H9 (cell line): Measurements from ENCODE around the gene KRTAP1-1. TPM values are rescaled to one million over a fixed set of nuclear protein-coding genes. Genes with fewer than 3 reads are reported as not detected.

Experiments used
- DNase-seq: peaks from one replicate; pipeline ENCODE4 v3.0.0-alpha.2; 2017
- H2AFZ ChIP-seq: one replicate; pipeline ENCODE4 v1.6.1; 2013; ENCODE audit warnings: mild to moderate bottlenecking, low read length, control low read depth, moderate library complexity
- H2AK5ac ChIP-seq: 2 replicates; pipeline ENCODE4 v1.6.1; 2013; ENCODE audit warnings: low read length, control low read depth, mixed read lengths; ENCODE audit not compliant: insufficient read length
- H2BK120ac ChIP-seq: one replicate; pipeline ENCODE4 v1.6.1; 2013; ENCODE audit warnings: low read depth, mild to moderate bottlenecking, low read length, control low read depth, inconsistent platforms; ENCODE audit not compliant: poor library complexity, severe bottlenecking
- H2BK12ac ChIP-seq: 2 replicates; pipeline ENCODE4 v1.6.1; 2013; ENCODE audit warnings: low read length, control low read depth, mixed read lengths, low read depth; ENCODE audit not compliant: insufficient read length
- H2BK15ac ChIP-seq: 2 replicates; pipeline ENCODE4 v1.6.1; 2013; ENCODE audit warnings: low read depth, low read length, control low read depth
- H2BK20ac ChIP-seq: one replicate; pipeline ENCODE4 v1.6.1; 2013; ENCODE audit warnings: low read depth, mild to moderate bottlenecking, low read length, control low read depth, inconsistent platforms; ENCODE audit not compliant: poor library complexity, severe bottlenecking
- H2BK5ac ChIP-seq: 2 replicates; pipeline ENCODE4 v1.6.1; 2013; ENCODE audit warnings: low read length, control low read depth, mixed read lengths; ENCODE audit not compliant: insufficient read length
- H3K14ac ChIP-seq: 2 replicates; pipeline ENCODE4 v1.6.1; 2013; ENCODE audit warnings: low read length, control low read depth; ENCODE audit not compliant: insufficient read depth
- H3K18ac ChIP-seq: 2 replicates; pipeline ENCODE4 v1.6.1; 2013; ENCODE audit warnings: low read depth, mild to moderate bottlenecking, mixed read lengths, low read length, control low read depth; ENCODE audit not compliant: insufficient read length
- H3K23ac ChIP-seq: 2 replicates; pipeline ENCODE4 v1.6.1; 2013; ENCODE audit warnings: low read length, control low read depth, mixed read lengths, low read depth; ENCODE audit not compliant: insufficient read length
- H3K23me2 ChIP-seq: 2 replicates; pipeline ENCODE4 v1.6.1; 2013; ENCODE audit warnings: low read depth, mild to moderate bottlenecking, mixed read lengths, low read length, control low read depth; ENCODE audit not compliant: insufficient read length, poor library complexity, severe bottlenecking
- H3K27ac ChIP-seq: 2 replicates; pipeline ENCODE4 v1.5.1; 2013; ENCODE audit warnings: low read length, control low read depth, mixed read lengths, low read depth; ENCODE audit not compliant: insufficient read length
- H3K27me3 ChIP-seq: 2 replicates; pipeline ENCODE4 v1.6.1; 2013; ENCODE audit warnings: low read length, control low read depth, inconsistent platforms; ENCODE audit not compliant: insufficient read depth
- H3K4ac ChIP-seq: 2 replicates; pipeline ENCODE4 v1.6.1; 2013; ENCODE audit warnings: low read depth, mild to moderate bottlenecking, control low read depth, inconsistent platforms, low read length, moderate library complexity
- H3K4me1 ChIP-seq: 2 replicates; pipeline ENCODE4 v1.6.1; 2013; ENCODE audit warnings: low read length, control low read depth, inconsistent platforms; ENCODE audit not compliant: insufficient read depth
- H3K4me2 ChIP-seq: 2 replicates; pipeline ENCODE4 v1.6.1; 2013; ENCODE audit warnings: low read length, control low read depth, mixed read lengths; ENCODE audit not compliant: insufficient read length, insufficient read depth
- H3K56ac ChIP-seq: 2 replicates; pipeline ENCODE4 v1.6.1; 2013; ENCODE audit warnings: low read depth, mild to moderate bottlenecking, mixed read lengths, low read length, control low read depth; ENCODE audit not compliant: insufficient read length
- H3K79me1 ChIP-seq: 2 replicates; pipeline ENCODE4 v1.6.1; 2013; ENCODE audit warnings: low read depth, mild to moderate bottlenecking, moderate library complexity, low read length, control low read depth, inconsistent platforms; ENCODE audit not compliant: insufficient read depth, poor library complexity, severe bottlenecking
- H3K79me2 ChIP-seq: 2 replicates; pipeline ENCODE4 v1.6.1; 2013; ENCODE audit warnings: low read length, control low read depth, inconsistent platforms; ENCODE audit not compliant: insufficient read depth
- H3K9ac ChIP-seq: 2 replicates; pipeline ENCODE4 v1.6.1; 2013; ENCODE audit warnings: low read length, control low read depth, mixed read lengths; ENCODE audit not compliant: insufficient read length; ENCODE audit errors: extremely low read depth
- H3K9me3 ChIP-seq: one replicate; pipeline ENCODE4 v1.6.1; 2013; ENCODE audit warnings: low read depth, low read length, inconsistent platforms; ENCODE audit not compliant: control insufficient read depth
- H3T11ph ChIP-seq: one replicate; pipeline ENCODE4 v1.6.1; 2013; ENCODE audit warnings: mild to moderate bottlenecking, low read length, control low read depth, inconsistent platforms
- H4K20me1 ChIP-seq: one replicate; pipeline ENCODE4 v1.6.1; 2013; ENCODE audit not compliant: control insufficient read depth, insufficient read length, insufficient read depth
- H4K5ac ChIP-seq: 2 replicates; pipeline ENCODE4 v1.6.1; 2013; ENCODE audit warnings: low read depth, mild to moderate bottlenecking, mixed read lengths, low read length, control low read depth; ENCODE audit not compliant: insufficient read length
- H4K8ac ChIP-seq: replicated peaks from 2 replicates; pipeline ENCODE4 v1.6.1; 2013; ENCODE audit warnings: low read length, control low read depth, mixed read lengths, low read depth; ENCODE audit not compliant: insufficient read length
- H4K91ac ChIP-seq: 2 replicates; pipeline ENCODE4 v1.6.1; 2013; ENCODE audit warnings: low read depth, mild to moderate bottlenecking, moderate library complexity, mixed read lengths, low read length, control low read depth; ENCODE audit not compliant: insufficient read length
- H3K27ac Mint-ChIP-seq, 3 experiments: 2 replicates in 2 of 3; 3 replicates in 1 of 3; pipeline ENCODE4 v1.8.0; 2020 to 2021; ENCODE audit warnings: mixed read lengths in 3 of 3, mild to moderate bottlenecking in 1 of 3, moderate library complexity in 1 of 3
- H3K27me3 Mint-ChIP-seq: 2 replicates; pipeline ENCODE4 v1.8.0; 2021; ENCODE audit warnings: low read depth, mild to moderate bottlenecking, moderate library complexity, mixed read lengths
- H3K36me3 Mint-ChIP-seq, 3 experiments: 2 replicates in 2 of 3; 3 replicates in 1 of 3; pipeline ENCODE4 v1.8.0; 2020 to 2021; ENCODE audit warnings: low read depth in 3 of 3, mixed read lengths in 3 of 3; ENCODE audit not compliant: insufficient read depth in 1 of 3
- H3K4me1 Mint-ChIP-seq, 2 experiments: 2 replicates each; pipeline ENCODE4 v1.8.0; 2020; ENCODE audit warnings: mixed read lengths in 2 of 2
- H3K4me3 Mint-ChIP-seq, 2 experiments: 2 replicates in 1 of 2; 3 replicates in 1 of 2; pipeline ENCODE4 v1.8.0; 2020 to 2021; ENCODE audit warnings: mild to moderate bottlenecking in 2 of 2, mixed read lengths in 2 of 2, moderate library complexity in 1 of 2
- H3K9me3 Mint-ChIP-seq, 2 experiments: 2 replicates in 1 of 2; 3 replicates in 1 of 2; pipeline ENCODE4 v1.8.0; 2020; ENCODE audit warnings: mild to moderate bottlenecking in 2 of 2, mixed read lengths in 2 of 2, moderate library complexity in 1 of 2
- WGBS: extraction: QIAGEN DNeasy Blood & Tissue Kit; methylation state at CpG from one replicate; pipeline ENCODE4 v1.1.7; 2013; ENCODE audit warnings: missing lambda C conversion rate, low lambda C conversion rate, mixed read lengths; ENCODE audit not compliant: insufficient read length; ENCODE audit errors: extremely low coverage; 5-methylcytosine and 5-hydroxymethylcytosine counted together
- total RNA-seq: library from RNA; stranded (reverse); gene quantifications from 2 replicates; pipeline ENCODE4 v1.2.1, GENCODE V29; 2021
- TF ChIP-seq, protein P1 (sequence below): fragments of 200-600 bp; sonication (generic); conservative IDR thresholded peaks from 3 replicates; pipeline ENCODE4 v1.8.0; 2021; ENCODE audit warnings: antibody characterized with exemption, mild to moderate bottlenecking

The KRTAP1-1 gene
- total RNA-seq, 1 experiment from 2014 or later: not detected

DNA sequence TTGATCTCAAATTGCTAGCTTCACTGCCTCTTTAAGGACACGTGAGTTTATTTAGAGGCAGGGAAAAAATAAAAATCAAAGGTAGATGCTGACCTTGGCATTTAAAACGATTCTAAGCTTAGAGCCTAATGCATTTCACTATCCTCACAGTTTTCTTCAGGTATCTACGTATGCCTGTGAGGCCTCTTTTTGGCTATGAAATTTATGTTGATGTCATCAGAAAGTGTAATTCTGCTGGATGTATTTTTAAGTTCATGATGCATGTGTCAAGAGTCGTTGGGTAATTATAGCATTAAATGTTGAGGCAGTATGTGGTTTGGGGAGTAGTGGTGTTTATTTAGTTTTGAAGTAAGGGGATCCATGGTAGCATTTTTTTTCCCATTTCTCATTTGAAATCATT, 37.3 kb downstream of the KRTAP1-1 start:
- no peaks in the 10 kb centered on the region for H3K79me2 ChIP-seq
- no peak overlapping the region for H3K27ac Mint-ChIP-seq
- H3K14ac ChIP-seq: no peak overlapping the region
- H3K9ac ChIP-seq: no peak overlapping the region
- H2BK120ac ChIP-seq: no peak overlapping the region
- H4K91ac ChIP-seq: no peak overlapping the region
- no peak overlapping the region for H3K18ac ChIP-seq
- WGBS: 100% methylated on average over 1 of the region's 4 CpGs
- TF ChIP-seq, protein P1, sequence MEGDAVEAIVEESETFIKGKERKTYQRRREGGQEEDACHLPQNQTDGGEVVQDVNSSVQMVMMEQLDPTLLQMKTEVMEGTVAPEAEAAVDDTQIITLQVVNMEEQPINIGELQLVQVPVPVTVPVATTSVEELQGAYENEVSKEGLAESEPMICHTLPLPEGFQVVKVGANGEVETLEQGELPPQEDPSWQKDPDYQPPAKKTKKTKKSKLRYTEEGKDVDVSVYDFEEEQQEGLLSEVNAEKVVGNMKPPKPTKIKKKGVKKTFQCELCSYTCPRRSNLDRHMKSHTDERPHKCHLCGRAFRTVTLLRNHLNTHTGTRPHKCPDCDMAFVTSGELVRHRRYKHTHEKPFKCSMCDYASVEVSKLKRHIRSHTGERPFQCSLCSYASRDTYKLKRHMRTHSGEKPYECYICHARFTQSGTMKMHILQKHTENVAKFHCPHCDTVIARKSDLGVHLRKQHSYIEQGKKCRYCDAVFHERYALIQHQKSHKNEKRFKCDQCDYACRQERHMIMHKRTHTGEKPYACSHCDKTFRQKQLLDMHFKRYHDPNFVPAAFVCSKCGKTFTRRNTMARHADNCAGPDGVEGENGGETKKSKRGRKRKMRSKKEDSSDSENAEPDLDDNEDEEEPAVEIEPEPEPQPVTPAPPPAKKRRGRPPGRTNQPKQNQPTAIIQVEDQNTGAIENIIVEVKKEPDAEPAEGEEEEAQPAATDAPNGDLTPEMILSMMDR: no peak
- no peak overlapping the region for H3K4me3 Mint-ChIP-seq
- H3K23me2 ChIP-seq: no peaks in the 10 kb centered on the region
- H3K4me1 ChIP-seq: peaks cover 3% of the 10 kb centered on the region; the same call in 1 of the 2 replicates
- no peak overlapping the region for H2AFZ ChIP-seq
- H3K79me1 ChIP-seq: no peaks in the 10 kb centered on the region
- H3K56ac ChIP-seq: no peak overlapping the region
- H3K9me3 Mint-ChIP-seq: no peaks in the 10 kb centered on the region
- H3K36me3 Mint-ChIP-seq: no peaks in the 10 kb centered on the region
- H3K23ac ChIP-seq: no peak overlapping the region
- no peak overlapping the region for H3K4me2 ChIP-seq
- H4K5ac ChIP-seq: no peak overlapping the region
- peaks cover 10 to 12% of the 10 kb centered on the region in 2 experiments for H3K4me1 Mint-ChIP-seq
- no peak overlapping the region for H3T11ph ChIP-seq
- H2AK5ac ChIP-seq: no peak overlapping the region
- no peak overlapping the region for H3K4ac ChIP-seq
- no peak overlapping the region for H2BK5ac ChIP-seq
- H3K27me3 ChIP-seq: no peaks in the 10 kb centered on the region
- no peak overlapping the region for H2BK20ac ChIP-seq
- H4K8ac ChIP-seq: no peak overlapping the region
- H3K9me3 ChIP-seq: no peaks in the 10 kb centered on the region
- no peak for DNase-seq
- H2BK12ac ChIP-seq: no peak overlapping the region
- no peaks in the 10 kb centered on the region for H4K20me1 ChIP-seq
- no peaks in the 10 kb centered on the region for H3K27me3 Mint-ChIP-seq
- no peak overlapping the region for H2BK15ac ChIP-seq
- H3K27ac ChIP-seq: no peak overlapping the region
